ENCODE data around the gene SLC8A1. TPM values are rescaled to one million over a fixed set of nuclear protein-coding genes. Genes with fewer than 3 reads are reported as not detected.

SLC8A1 gene
- total and polyA plus RNA-seq, 2 of the 13 experiments (the other 11 are each of a cell fraction or from before 2014, with no cell fraction given) = not detected

DNA sequence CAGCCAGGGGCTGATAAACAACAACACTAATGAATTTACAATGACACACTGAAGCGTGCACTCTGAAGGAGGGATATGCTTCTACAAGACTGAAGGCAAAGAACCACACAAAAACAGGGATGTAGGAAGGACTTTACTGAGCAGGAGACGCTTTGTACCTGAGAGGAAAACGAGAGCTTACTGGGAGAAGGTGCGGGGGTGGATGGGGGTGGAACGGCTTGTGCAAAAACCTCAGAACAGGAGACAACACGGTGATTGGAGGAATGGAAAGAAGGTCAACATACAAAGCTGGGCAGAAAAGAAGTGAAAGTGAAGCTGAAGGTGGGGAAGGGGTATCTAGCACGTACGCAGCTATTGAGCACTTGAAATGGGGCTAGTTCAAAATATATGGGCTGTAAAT, 93.1 kb downstream of the SLC8A1 start:
- no peaks in the 10 kb centered on the region for H3K79me2 ChIP-seq (ENCODE audit: insufficient read depth, low read length)
- H3K27ac ChIP-seq (ENCODE audit: extremely low read length, insufficient read depth, low read length) = no peak overlapping the region
- no TSS peak for BruUV-seq (replicated peaks)
- POLR2A ChIA-PET = no interaction called here
- no peak for FAIRE-seq
- no peaks in the 10 kb centered on the region for H3K36me3 ChIP-seq (replicated peaks in 1 of 2; ENCODE audit: control insufficient read depth in 1 of 2, insufficient read depth in 2 of 2, low read length in 2 of 2)
- 4% methylated on average over 8 of the region's 8 CpGs for WGBS (ENCODE audit: low lambda C conversion rate)
- in situ Hi-C loops (cut with HindIII; ENCODE audit: extremely low pct_ligation_motif_present, low pct_unique_long_range_greater_than_20kb) = no loop called here
- no peaks in the 10 kb centered on the region for H4K20me1 ChIP-seq (ENCODE audit: insufficient read depth, low read length)
- no peak overlapping the region for H3K9ac ChIP-seq (ENCODE audit: insufficient read depth, low read depth, low read length)
- H3K4me3 ChIP-seq (replicated peaks in 1 of 3; ENCODE audit: insufficient read depth in 1 of 3, low read depth in 2 of 3, low read length in 3 of 3) = no peak overlapping the region
- no peak overlapping the region for H3K4me2 ChIP-seq (ENCODE audit: low read depth, low read length)
- CTCF ChIA-PET (ENCODE audit: low intra/inter-chr PET ratio, low total read pairs) = no interaction called here
- H2AFZ ChIP-seq (ENCODE audit: low read length) = no peak overlapping the region
- no peaks in the 10 kb centered on the region for H3K4me1 ChIP-seq (ENCODE audit: insufficient read depth, low read length)
- DNase-seq (ENCODE audit: low spot score) = no peak
- H3K27me3 ChIP-seq (ENCODE audit: control insufficient read depth in 1 of 2, insufficient read depth in 2 of 2, low read length in 2 of 2) = no peaks in the 10 kb centered on the region
- no peak for ATAC-seq
- no peaks in the 10 kb centered on the region for H3K9me3 ChIP-seq (ENCODE audit: low read length)
- intact Hi-C loops (cut with micrococcal nuclease; ENCODE audit: unreplicated experiment) = no loop called here
- TF ChIP-seq ZNF607 (CRISPR knock-in tag; IDR thresholded peaks at IDR 0.05; ENCODE audit: borderline replicate concordance) = no peak
- no peak for TF ChIP-seq NFYC (CRISPR knock-in tag; IDR thresholded peaks at IDR 0.05)
- TF ChIP-seq SRSF1 (optimal IDR thresholded peaks at IDR 0.05; ENCODE audit: low read depth, low read length) = no peak
- no peak for TF ChIP-seq MYNN (CRISPR knock-in tag; IDR thresholded peaks at IDR 0.05; ENCODE audit: low read depth)
- TF ChIP-seq, protein P1, sequence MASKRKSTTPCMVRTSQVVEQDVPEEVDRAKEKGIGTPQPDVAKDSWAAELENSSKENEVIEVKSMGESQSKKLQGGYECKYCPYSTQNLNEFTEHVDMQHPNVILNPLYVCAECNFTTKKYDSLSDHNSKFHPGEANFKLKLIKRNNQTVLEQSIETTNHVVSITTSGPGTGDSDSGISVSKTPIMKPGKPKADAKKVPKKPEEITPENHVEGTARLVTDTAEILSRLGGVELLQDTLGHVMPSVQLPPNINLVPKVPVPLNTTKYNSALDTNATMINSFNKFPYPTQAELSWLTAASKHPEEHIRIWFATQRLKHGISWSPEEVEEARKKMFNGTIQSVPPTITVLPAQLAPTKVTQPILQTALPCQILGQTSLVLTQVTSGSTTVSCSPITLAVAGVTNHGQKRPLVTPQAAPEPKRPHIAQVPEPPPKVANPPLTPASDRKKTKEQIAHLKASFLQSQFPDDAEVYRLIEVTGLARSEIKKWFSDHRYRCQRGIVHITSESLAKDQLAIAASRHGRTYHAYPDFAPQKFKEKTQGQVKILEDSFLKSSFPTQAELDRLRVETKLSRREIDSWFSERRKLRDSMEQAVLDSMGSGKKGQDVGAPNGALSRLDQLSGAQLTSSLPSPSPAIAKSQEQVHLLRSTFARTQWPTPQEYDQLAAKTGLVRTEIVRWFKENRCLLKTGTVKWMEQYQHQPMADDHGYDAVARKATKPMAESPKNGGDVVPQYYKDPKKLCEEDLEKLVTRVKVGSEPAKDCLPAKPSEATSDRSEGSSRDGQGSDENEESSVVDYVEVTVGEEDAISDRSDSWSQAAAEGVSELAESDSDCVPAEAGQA (IDR thresholded peaks at IDR 0.05; ENCODE audit: low read depth) = no peak
- TF ChIP-seq, protein P1 (CRISPR knock-in tag; IDR thresholded peaks at IDR 0.05; ENCODE audit: borderline replicate concordance) = no peak
- no peak for TF ChIP-seq POGK (CRISPR knock-in tag; conservative IDR thresholded peaks at IDR 0.05)
- no peak for TF ChIP-seq ONECUT2 (CRISPR knock-in tag; IDR thresholded peaks at IDR 0.05)
- TF ChIP-seq, protein P2, sequence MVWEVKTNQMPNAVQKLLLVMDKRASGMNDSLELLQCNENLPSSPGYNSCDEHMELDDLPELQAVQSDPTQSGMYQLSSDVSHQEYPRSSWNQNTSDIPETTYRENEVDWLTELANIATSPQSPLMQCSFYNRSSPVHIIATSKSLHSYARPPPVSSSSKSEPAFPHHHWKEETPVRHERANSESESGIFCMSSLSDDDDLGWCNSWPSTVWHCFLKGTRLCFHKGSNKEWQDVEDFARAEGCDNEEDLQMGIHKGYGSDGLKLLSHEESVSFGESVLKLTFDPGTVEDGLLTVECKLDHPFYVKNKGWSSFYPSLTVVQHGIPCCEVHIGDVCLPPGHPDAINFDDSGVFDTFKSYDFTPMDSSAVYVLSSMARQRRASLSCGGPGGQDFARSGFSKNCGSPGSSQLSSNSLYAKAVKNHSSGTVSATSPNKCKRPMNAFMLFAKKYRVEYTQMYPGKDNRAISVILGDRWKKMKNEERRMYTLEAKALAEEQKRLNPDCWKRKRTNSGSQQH (CRISPR knock-in tag; IDR thresholded peaks at IDR 0.05; ENCODE audit: low read depth) = no peak
- no peak for TF ChIP-seq IKZF1 (IDR thresholded peaks at IDR 0.05)
- TF ChIP-seq, protein P3, sequence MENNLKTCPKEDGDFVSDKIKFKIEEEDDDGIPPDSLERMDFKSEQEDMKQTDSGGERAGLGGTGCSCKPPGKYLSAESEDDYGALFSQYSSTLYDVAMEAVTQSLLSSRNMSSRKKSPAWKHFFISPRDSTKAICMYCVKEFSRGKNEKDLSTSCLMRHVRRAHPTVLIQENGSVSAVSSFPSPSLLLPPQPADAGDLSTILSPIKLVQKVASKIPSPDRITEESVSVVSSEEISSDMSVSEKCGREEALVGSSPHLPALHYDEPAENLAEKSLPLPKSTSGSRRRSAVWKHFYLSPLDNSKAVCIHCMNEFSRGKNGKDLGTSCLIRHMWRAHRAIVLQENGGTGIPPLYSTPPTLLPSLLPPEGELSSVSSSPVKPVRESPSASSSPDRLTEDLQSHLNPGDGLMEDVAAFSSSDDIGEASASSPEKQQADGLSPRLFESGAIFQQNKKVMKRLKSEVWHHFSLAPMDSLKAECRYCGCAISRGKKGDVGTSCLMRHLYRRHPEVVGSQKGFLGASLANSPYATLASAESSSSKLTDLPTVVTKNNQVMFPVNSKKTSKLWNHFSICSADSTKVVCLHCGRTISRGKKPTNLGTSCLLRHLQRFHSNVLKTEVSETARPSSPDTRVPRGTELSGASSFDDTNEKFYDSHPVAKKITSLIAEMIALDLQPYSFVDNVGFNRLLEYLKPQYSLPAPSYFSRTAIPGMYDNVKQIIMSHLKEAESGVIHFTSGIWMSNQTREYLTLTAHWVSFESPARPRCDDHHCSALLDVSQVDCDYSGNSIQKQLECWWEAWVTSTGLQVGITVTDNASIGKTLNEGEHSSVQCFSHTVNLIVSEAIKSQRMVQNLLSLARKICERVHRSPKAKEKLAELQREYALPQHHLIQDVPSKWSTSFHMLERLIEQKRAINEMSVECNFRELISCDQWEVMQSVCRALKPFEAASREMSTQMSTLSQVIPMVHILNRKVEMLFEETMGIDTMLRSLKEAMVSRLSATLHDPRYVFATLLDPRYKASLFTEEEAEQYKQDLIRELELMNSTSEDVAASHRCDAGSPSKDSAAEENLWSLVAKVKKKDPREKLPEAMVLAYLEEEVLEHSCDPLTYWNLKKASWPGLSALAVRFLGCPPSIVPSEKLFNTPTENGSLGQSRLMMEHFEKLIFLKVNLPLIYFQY (CRISPR knock-in tag; IDR thresholded peaks at IDR 0.05; ENCODE audit: borderline replicate concordance) = no peak
